GM10248 (cell line): Measurements from ENCODE around the gene SLC39A12.

Source experiments
- CTCF ChIA-PET: fragments of 300-600 bp; sonication (Branson Sonifier 250); formaldehyde crosslinking; extraction: SDS; loops from one replicate; lab custom pipeline; 2021; ENCODE audit warnings: antibody characterized with exemption; lab: Yijun Ruan, JAX
- POLR2A ChIA-PET: fragments of 350-650 bp; sonication (Branson Sonifier 250); formaldehyde crosslinking; extraction: SDS; loops from one replicate; lab custom pipeline; 2020; ENCODE audit warnings: antibody characterized with exemption; lab: Yijun Ruan, JAX
- DNase-seq: peaks from one replicate; pipeline ENCODE4 v3.0.0; 2012; ENCODE audit errors: extremely low spot score
- TF ChIP-seq, protein P1 (sequence below): IDR thresholded peaks from 2 replicates; pipeline ENCODE4 v1.5.1; 2012; ENCODE audit warnings: mild to moderate bottlenecking, low read depth; ENCODE audit errors: extremely low read depth, missing control alignments, control extremely low read depth

The SLC39A12 gene

DNA sequence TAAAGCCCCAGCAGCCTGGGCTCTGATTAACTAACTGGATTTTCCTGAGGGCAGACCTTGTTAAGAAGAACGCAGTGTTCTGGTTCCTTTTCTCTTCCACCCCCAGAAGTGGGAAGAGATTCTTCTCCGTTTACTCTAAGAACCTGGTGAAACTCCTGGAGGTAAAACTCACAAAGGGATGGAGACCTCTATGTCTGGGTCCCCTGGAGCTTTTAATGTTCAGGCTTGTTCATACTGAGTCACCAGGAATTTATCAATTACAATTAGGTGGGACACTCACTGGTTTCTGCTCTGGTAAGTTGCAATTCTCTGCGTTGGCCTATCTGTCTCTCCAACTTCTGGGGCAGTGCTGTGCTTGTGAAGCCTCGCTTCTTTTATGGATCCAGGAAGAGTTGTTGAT is 115.2 kb downstream of the SLC39A12 start:
- no peak for DNase-seq
- TF ChIP-seq, protein P1, sequence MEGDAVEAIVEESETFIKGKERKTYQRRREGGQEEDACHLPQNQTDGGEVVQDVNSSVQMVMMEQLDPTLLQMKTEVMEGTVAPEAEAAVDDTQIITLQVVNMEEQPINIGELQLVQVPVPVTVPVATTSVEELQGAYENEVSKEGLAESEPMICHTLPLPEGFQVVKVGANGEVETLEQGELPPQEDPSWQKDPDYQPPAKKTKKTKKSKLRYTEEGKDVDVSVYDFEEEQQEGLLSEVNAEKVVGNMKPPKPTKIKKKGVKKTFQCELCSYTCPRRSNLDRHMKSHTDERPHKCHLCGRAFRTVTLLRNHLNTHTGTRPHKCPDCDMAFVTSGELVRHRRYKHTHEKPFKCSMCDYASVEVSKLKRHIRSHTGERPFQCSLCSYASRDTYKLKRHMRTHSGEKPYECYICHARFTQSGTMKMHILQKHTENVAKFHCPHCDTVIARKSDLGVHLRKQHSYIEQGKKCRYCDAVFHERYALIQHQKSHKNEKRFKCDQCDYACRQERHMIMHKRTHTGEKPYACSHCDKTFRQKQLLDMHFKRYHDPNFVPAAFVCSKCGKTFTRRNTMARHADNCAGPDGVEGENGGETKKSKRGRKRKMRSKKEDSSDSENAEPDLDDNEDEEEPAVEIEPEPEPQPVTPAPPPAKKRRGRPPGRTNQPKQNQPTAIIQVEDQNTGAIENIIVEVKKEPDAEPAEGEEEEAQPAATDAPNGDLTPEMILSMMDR = no peak
- ChIA-PET CTCF (no interaction called here), POLR2A (no interaction called here)

DNA sequence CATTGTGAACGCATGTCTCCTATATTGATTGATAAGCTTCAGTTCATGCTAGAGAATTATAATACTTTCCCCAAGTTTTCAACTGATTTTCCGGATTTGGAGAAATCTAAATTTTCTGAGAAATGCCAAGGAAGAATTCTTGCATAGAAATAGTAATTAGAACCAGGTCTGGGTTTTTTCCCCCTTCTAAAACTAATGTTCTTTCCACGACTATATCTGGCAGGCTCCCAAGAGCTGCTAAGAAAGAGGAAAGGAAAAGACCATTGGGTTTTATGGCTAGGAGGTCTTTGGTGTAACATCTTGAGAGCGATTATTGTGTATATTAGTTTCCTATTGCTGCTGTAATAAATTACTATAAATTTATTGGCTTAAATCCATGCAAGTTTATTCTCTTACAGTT is 116.7 kb downstream of the SLC39A12 start:
- DNase-seq = no peak
- ChIA-PET CTCF (no interaction called here), POLR2A (no interaction called here)
- TF ChIP-seq, protein P1 = no peak

DNA sequence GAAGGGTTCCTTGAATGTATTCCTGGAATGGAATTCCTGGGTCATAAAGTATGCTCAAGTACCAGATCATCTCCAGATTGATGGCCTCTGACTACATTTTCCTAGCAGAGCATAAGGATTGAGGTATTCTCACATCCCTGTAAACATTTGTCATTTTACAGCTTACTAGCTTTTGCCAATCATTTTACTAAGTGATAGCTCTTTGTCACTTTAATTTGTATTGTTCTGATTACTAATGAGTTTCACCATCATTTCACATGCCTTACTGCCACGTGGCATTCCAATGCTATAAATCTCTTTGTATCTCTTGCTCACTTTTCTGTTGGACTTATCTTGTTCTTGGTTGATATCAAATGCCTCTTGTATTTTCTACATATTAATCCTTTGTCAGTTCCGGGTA is 119.9 kb downstream of the SLC39A12 start:
- CTCF ChIA-PET = interaction anchor here (1.1 kb wide), 1 partner anchor 15 kb away, joined by 4 read pairs; no protein-coding TSS in a partner anchor
- no peak for DNase-seq
- TF ChIP-seq, protein P1 = no peak
- POLR2A ChIA-PET = no interaction called here

DNA sequence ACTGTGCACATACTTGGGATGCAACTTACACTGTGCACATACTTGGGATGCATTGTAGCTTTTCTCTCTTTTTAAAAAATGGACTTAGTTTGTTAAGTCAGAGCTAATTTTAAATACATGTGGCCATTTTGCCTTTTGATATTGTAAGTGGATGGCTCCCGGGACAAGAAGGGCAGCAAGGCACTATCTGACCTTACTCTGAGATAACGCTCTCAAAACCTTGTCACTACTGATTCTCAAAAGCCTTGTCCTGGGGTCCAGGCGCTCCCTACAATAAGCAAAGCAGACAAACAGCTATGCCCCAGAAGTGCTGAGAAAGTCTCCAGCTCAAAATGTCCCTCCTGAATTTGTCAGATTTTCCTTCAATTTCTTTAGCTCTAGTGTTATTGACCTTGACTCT is 121.6 kb downstream of the SLC39A12 start:
- ChIA-PET POLR2A (no interaction called here), CTCF (interaction anchor here (0.7 to 1.3 kb wide), 3 partner anchors 9 to 45 kb away, joined by 3 read pairs; no protein-coding TSS in a partner anchor)
- TF ChIP-seq, protein P1 = no peak
- DNase-seq = no peak

DNA sequence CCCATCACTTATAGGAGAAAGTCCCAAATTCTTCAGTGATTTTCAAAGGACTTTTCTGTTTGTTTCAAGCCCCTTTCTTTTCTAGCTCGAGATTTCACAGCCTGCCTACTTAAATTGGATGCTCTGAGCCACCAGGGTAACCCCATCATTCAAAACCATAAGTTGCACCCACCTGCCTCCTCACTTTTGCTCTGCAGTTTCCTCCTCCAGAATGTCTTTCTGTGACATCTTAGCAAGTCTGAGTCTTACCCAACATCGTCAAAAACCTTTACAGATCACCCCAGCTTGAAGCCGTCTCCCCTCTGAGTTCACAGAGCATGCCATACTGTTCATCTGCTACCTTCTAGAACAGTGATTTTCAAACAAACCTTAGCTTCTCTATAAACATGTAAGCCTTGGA is 124.2 kb downstream of the SLC39A12 start:
- CTCF ChIA-PET = no interaction called here
- TF ChIP-seq, protein P1 = no peak
- POLR2A ChIA-PET = no interaction called here
- no peak for DNase-seq

DNA sequence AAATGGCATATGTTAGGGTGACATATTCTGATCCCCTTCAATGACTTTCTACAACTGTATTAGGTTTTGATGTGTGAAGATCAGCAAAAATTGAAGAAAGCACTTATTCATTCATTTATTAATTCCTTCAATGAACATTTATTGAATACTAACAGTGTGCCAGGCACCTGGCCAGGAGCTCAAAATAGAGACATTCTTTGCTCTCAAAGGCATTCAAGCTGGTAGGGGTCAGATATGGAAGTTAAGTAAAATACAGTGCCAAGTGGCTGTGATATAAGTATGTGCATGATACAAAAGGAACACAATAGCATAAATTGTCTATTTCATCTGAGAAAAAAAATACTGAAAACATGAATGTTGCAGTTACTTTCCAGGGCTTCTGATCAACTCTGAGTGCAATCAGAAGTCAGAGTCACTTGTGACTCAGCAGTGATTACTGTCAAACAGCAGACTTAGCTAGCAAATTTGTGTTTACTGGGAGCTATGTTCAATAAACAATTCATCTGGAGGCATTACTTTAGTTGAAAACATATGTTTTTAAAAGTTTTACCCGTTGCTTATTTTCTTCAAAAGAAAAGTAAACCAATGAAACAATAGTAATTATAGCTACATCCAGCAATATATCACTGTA is 128.1 kb downstream of the SLC39A12 start:
- DNase-seq = no peak
- TF ChIP-seq, protein P1 = no peak
- ChIA-PET POLR2A (no interaction called here), CTCF (interaction anchor here (1.4 kb wide), 1 partner anchor 23 kb away, joined by 4 read pairs; no protein-coding TSS in a partner anchor)

DNA sequence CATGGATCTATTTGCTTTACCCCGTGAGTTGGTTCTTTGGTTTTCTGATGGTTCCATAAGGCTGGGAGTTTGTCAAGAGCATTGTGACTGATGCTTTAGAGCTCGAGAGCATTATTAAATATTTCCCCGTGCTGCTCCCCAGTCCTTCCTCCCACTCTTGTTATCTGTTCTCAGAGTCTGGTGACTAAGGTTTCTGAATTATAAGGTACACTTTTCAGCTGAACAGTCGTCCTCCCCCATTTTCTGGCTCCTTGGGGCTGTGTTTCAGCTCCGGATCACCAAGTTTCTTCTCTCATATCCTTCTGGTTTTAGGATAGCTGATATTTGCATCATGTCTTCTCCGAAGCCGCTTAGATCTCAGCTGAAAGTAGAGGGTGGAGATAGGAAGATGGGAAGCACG is 130.7 kb downstream of the SLC39A12 start:
- TF ChIP-seq, protein P1 = no peak
- ChIA-PET POLR2A (no interaction called here), CTCF (interaction anchor here (1.2 to 1.6 kb wide), 2 partner anchors 10 to 22 kb away, joined by 3 to 5 read pairs; no protein-coding TSS in a partner anchor)
- no peak for DNase-seq
